AG09319 (cell line): ENCODE measurements around the gene MYL10.

Source experiments
- DNase-seq: peaks from one replicate; pipeline ENCODE4 v3.0.0-alpha.2; 2010; ENCODE audit warnings: low read depth; ENCODE audit errors: extremely low read depth
- CTCF ChIP-seq: IDR thresholded peaks from 2 replicates; pipeline ENCODE4 v1.5.1; 2011; ENCODE audit warnings: low read depth, mild to moderate bottlenecking, inconsistent platforms, low read length, moderate library complexity

The MYL10 gene

GRCh38 chr7:101629171-101629570 lies at the start of gene MYL10:
TSS of gene MYL10 (minus strand) at chr7:101629296. CDS start at chr7:101629118, 178 bp downstream.
- DNase-seq: no peak
- TF ChIP-seq CTCF: no peak

- DNase-seq: no peak
- no peak for TF ChIP-seq CTCF
Observed at GRCh38 chr7:101678658-101679057, 49.6 kb upstream of the MYL10 start.

GRCh38 chr7:101677797-101678479 lies 48.8 kb upstream of the MYL10 start:
- TF ChIP-seq CTCF: no peak
- DNase-seq: no peak

GRCh38 chr7:101677391-101677790 lies 48.3 kb upstream of the MYL10 start:
- TF ChIP-seq CTCF: no peak
- no peak for DNase-seq

- DNase-seq: no peak
- TF ChIP-seq CTCF: no peak
Observed at GRCh38 chr7:101676956-101677355, 47.9 kb upstream of the MYL10 start.

GRCh38 chr7:101676062-101676598 lies 47.0 kb upstream of the MYL10 start:
- no peak for TF ChIP-seq CTCF
- DNase-seq: no peak

- no peak for TF ChIP-seq CTCF
- DNase-seq: no peak
Observed at GRCh38 chr7:101674439-101674838, 45.3 kb upstream of the MYL10 start.
